GM10248 (cell line): ENCODE data around the gene KCND2.
"Not testable (repeated sequence)": the region's sequence is repeated elsewhere in the genome, so short reads cannot be mapped to it uniquely, and the experiment has no call there.

Source experiments
- CTCF ChIA-PET: fragments of 300-600 bp; sonication (Branson Sonifier 250); formaldehyde crosslinking; extraction: SDS; loops from one replicate; lab custom pipeline; 2021; ENCODE audit warnings: antibody characterized with exemption; lab: Yijun Ruan, JAX
- POLR2A ChIA-PET: fragments of 350-650 bp; sonication (Branson Sonifier 250); formaldehyde crosslinking; extraction: SDS; loops from one replicate; lab custom pipeline; 2020; ENCODE audit warnings: antibody characterized with exemption; lab: Yijun Ruan, JAX
- DNase-seq: peaks from one replicate; pipeline ENCODE4 v3.0.0; 2012; ENCODE audit errors: extremely low spot score
- CTCF ChIP-seq: IDR thresholded peaks from 2 replicates; pipeline ENCODE4 v1.5.1; 2012; ENCODE audit warnings: mild to moderate bottlenecking, low read depth; ENCODE audit errors: extremely low read depth, missing control alignments, control extremely low read depth

The KCND2 gene

DNA sequence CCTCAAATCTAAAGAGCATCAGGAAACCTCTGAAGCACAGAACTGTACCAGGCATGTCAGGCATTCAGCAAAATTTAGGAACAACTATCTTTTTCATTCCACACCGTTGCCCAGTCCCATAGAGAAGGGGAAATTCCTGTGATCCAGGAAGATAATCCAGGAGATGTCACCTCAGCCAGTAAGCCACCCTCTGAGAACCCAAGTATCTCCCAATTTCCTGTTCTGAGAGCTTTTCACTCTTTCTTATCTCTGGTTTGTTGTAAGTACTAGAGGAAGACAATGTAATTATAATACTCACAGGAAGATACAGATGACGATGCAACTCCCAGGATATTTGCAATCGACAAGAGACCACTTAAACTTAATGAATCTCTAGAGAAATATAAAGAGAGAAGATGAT is 487.9 kb downstream of the KCND2 start:
- DNase-seq = no peak
- no peak for TF ChIP-seq CTCF
- CTCF ChIA-PET = interaction anchor here (1.0 to 1.5 kb wide), 3 partner anchors 15 to 303 kb away, joined by 3 read pairs; no protein-coding TSS in a partner anchor
- POLR2A ChIA-PET = no interaction called here

- TF ChIP-seq CTCF = no peak
- CTCF ChIA-PET = no interaction called here
- POLR2A ChIA-PET = no interaction called here
- DNase-seq = no peak
Measured at GRCh38 chr7:120770206-120770605, 497.2 kb downstream of the KCND2 start.

- ChIA-PET CTCF (interaction anchor here (1.5 to 5.7 kb wide), 3 partner anchors 11 to 334 kb away, joined by 3 to 25 read pairs (median 3); no protein-coding TSS in a partner anchor), POLR2A (no interaction called here)
- TF ChIP-seq CTCF = no peak
- no peak for DNase-seq
Measured at GRCh38 chr7:120774481-120774880, 501.5 kb downstream of the KCND2 start.

DNA sequence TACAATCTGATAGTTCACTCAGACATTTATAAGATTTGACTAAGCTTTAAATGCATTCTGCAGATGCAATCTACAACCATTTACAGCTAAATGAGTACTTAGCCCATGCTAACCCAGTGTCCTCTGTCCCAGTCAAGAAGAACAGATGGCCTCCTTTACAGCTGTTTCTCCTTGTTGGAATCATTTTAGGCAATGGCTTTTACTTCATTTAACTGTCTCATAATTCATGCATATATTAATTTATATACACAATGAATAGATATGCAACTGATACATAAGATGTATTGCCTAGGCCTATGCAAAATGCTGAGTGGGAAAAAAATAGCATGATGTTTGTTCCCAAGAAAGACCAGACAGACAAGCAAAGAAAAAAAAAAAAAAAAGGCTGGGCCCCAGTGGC is 502.8 kb downstream of the KCND2 start:
- ChIA-PET CTCF (interaction anchor here (1.5 to 5.7 kb wide), 4 partner anchors 15 to 333 kb away, joined by 3 to 25 read pairs (median 4); no protein-coding TSS in a partner anchor), POLR2A (no interaction called here)
- no peak for DNase-seq
- TF ChIP-seq CTCF = no peak

DNA sequence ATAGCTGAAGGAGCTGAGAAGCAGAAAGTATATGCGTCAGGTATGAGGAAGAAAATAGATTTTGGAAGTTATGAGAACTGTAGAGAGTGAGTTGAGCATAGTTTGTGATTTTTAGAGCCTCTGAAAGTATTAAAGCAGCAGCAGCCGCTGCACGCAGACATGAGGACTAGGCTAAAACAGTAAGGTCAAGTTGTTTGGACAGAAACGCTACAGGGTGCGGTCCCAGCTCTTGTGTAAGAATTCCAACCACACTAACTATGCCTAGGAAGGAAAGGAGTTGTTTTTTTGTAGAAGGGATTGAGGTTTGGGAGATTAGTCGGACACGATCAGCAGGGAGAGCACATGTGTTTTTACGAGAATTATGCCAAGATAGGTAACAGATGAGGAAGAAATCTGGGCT is 506.1 kb downstream of the KCND2 start:
- CTCF ChIA-PET = interaction anchor here (5.7 kb wide), 1 partner anchor 13 kb away, joined by 25 read pairs; no protein-coding TSS in a partner anchor
- POLR2A ChIA-PET, DNase-seq: not testable (repeated sequence)

DNA sequence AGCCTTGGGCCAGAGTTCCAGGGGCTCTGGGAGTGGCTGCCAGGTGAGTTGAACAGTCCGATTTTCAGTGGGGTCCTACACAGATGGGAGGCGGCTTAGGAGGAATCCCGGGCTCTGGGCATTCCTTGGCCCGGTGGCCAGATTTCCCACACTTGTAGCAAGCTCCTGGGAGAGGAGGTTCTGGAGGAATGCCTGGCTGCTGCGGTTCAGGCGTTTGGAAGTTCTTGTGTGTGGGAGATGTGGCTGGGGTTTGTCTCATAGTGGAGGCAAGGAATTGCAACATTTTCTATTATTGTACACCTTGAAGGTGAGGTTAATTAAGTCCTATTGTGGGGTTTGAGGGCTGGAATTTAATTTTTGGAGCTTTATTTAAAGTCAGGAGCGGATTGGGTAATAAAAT is 507.5 kb downstream of the KCND2 start:
- CTCF ChIA-PET = interaction anchor here (1.5 kb wide), 1 partner anchor 11 kb away, joined by 4 read pairs; no protein-coding TSS in a partner anchor
- POLR2A ChIA-PET = not testable (repeated sequence)

GRCh38 chr7:120780938-120781337 is 508.0 kb downstream of the KCND2 start:
- ChIA-PET CTCF (interaction anchor here (1.5 kb wide), 1 partner anchor 11 kb away, joined by 4 read pairs; no protein-coding TSS in a partner anchor), POLR2A (no interaction called here)

More for the DNA sequence above, 507.5 kb downstream of the KCND2 start:
- DNase-seq = not testable (repeated sequence)

DNA sequence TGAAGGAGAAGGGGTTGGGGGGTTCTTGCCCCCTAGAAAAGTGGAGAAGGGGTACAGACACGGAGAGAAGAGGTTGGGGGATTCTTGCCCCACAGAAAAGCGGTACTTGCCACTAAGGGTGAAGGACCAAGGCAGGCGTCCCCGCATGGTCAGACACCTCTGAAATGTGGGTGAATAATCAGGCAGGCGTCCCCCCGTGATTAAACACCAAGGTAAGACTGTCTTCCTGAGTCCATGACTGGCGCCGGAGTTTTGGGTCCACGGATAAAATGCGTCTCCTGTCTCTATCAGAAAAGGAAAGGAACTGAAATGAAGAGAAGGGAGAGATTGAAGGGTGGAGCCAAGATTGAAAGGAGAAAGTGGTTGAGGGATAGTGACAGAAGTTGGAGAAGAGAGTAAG is 508.9 kb downstream of the KCND2 start:
- CTCF ChIA-PET = interaction anchor here (11.8 kb wide), 1 partner anchor 23 kb away, joined by 155 read pairs; no protein-coding TSS in a partner anchor
- DNase-seq, POLR2A ChIA-PET: not testable (repeated sequence)

More at GRCh38 chr7:120780938-120781337, 508.0 kb downstream of the KCND2 start:
- DNase-seq = no peak
- no peak for TF ChIP-seq CTCF
